Activated T-cell treated with anti-CD3 and anti-CD28 coated beads for 1 hour (primary cell): ENCODE data around the gene TMEM151A.

Experiments used
- DNase-seq: peaks from one replicate; pipeline ENCODE4 v3.0.0-alpha.2; 2020; ENCODE audit warnings: low read depth

Gene TMEM151A

GRCh38 chr11:66283461-66284105 lies 8.1 kb upstream of the TMEM151A start:
- no peak for DNase-seq

- DNase-seq: no peak
These were observed 7.1 kb upstream of the TMEM151A start for GRCh38 chr11:66284526-66285078.

GRCh38 chr11:66285250-66285947 lies 6.3 kb upstream of the TMEM151A start:
- no peak for DNase-seq

- no peak for DNase-seq
These were observed 5.0 kb upstream of the TMEM151A start for GRCh38 chr11:66286699-66287098.

GRCh38 chr11:66287211-66287888 lies 4.3 kb upstream of the TMEM151A start:
- DNase-seq: no peak

- DNase-seq: no peak
These were observed 3.6 kb upstream of the TMEM151A start for GRCh38 chr11:66287889-66288670.

- DNase-seq: peak; percentile 94
These were observed 2.8 kb upstream of the TMEM151A start, which contains the start of gene YIF1A for GRCh38 chr11:66288671-66289547. TSS of gene YIF1A (minus strand) at chr11:66289143. CDS start at chr11:66288985, 158 bp downstream.

- DNase-seq: peak; percentile 60
These were observed 2.0 kb upstream of the TMEM151A start for GRCh38 chr11:66289548-66290329.

- no peak for DNase-seq
These were observed 1.4 kb upstream of the TMEM151A start for GRCh38 chr11:66290330-66290621.

GRCh38 chr11:66291303-66291705 lies 390 bp upstream of the TMEM151A start:
- no peak for DNase-seq

- DNase-seq: no peak
These were observed 1.0 kb downstream of the TMEM151A start for GRCh38 chr11:66292543-66293332.

- DNase-seq: no peak
These were observed 1.7 kb downstream of the TMEM151A start for GRCh38 chr11:66293352-66293751.

- DNase-seq: no peak
These were observed 2.3 kb downstream of the TMEM151A start for GRCh38 chr11:66293777-66294625.

- DNase-seq: no peak
These were observed 3.2 kb downstream of the TMEM151A start for GRCh38 chr11:66294626-66295620.

- no peak for DNase-seq
These were observed 5.9 kb downstream of the TMEM151A start for GRCh38 chr11:66297610-66298009.

GRCh38 chr11:66299186-66299585 lies 7.5 kb downstream of the TMEM151A start:
- DNase-seq: no peak

GRCh38 chr11:66302656-66303055 lies 11.0 kb downstream of the TMEM151A start:
- DNase-seq: no peak
